ENCODE data around the gene HPSE2.
"Not testable (repeated sequence)": the region's sequence is repeated elsewhere in the genome, so short reads cannot be mapped to it uniquely, and the experiment has no call there.

The HPSE2 gene

GRCh38 chr10:98567391-98568133 is 668.1 kb downstream of the HPSE2 start:
- Histone ChIP-seq H3K9ac (no peak overlapping the region), H3K79me2 (no peaks in the 10 kb centered on the region), H3K4me3 (ENCODE audit: low read depth, low read length) (no peak overlapping the region), H3K27ac (no peak overlapping the region), H3K4me2 (ENCODE audit: low read length) (no peak overlapping the region), H3K4me1 (no peaks in the 10 kb centered on the region), H3K36me3 (ENCODE audit: control insufficient read depth, insufficient read depth, low read length) (no peaks in the 10 kb centered on the region), H2AFZ (no peak overlapping the region), H3K27me3 (ENCODE audit: control insufficient read depth, insufficient read depth, low read length) (no peaks in the 10 kb centered on the region), H3K9me3 (ENCODE audit: control insufficient read depth, low read length) (no peaks in the 10 kb centered on the region)
- no peak for TF ChIP-seq CTCF (IDR thresholded peaks at IDR 0.05)

GRCh38 chr10:98563811-98564210 is 671.8 kb downstream of the HPSE2 start:
- no peak overlapping the region for H3K4me2 ChIP-seq (ENCODE audit: low read length)
- no peaks in the 10 kb centered on the region for H3K9me3 ChIP-seq (ENCODE audit: control insufficient read depth, low read length)
- TF ChIP-seq CTCF (IDR thresholded peaks at IDR 0.05) = no peak
- no peaks in the 10 kb centered on the region for H3K27me3 ChIP-seq (ENCODE audit: control insufficient read depth, insufficient read depth, low read length)
- H3K4me1 ChIP-seq = no peaks in the 10 kb centered on the region
- H3K79me2 ChIP-seq = no peaks in the 10 kb centered on the region
- H2AFZ ChIP-seq = no peak overlapping the region
- H3K27ac ChIP-seq = no peak overlapping the region
- no peaks in the 10 kb centered on the region for H3K36me3 ChIP-seq (ENCODE audit: control insufficient read depth, insufficient read depth, low read length)
- no peak overlapping the region for H3K9ac ChIP-seq
- H3K4me3 ChIP-seq (ENCODE audit: low read depth, low read length) = no peak overlapping the region

GRCh38 chr10:98560565-98560964 is 675.1 kb downstream of the HPSE2 start:
- TF ChIP-seq CTCF (IDR thresholded peaks at IDR 0.05) = no peak
- Histone ChIP-seq H3K4me3 (ENCODE audit: low read depth, low read length) (no peak overlapping the region), H3K36me3 (ENCODE audit: control insufficient read depth, insufficient read depth, low read length) (no peaks in the 10 kb centered on the region), H3K9me3 (ENCODE audit: control insufficient read depth, low read length) (no peaks in the 10 kb centered on the region), H3K27ac (no peak overlapping the region), H3K27me3 (ENCODE audit: control insufficient read depth, insufficient read depth, low read length) (no peaks in the 10 kb centered on the region), H2AFZ (no peak overlapping the region), H3K79me2 (no peaks in the 10 kb centered on the region), H3K9ac (no peak overlapping the region), H3K4me2 (ENCODE audit: low read length) (no peak overlapping the region), H3K4me1 (no peaks in the 10 kb centered on the region)

- H3K4me1 ChIP-seq = no peaks in the 10 kb centered on the region
- no peak overlapping the region for H2AFZ ChIP-seq
- H3K4me2 ChIP-seq (ENCODE audit: low read length) = no peak overlapping the region
- no peaks in the 10 kb centered on the region for H3K79me2 ChIP-seq
- no peaks in the 10 kb centered on the region for H3K36me3 ChIP-seq (ENCODE audit: control insufficient read depth, insufficient read depth, low read length)
- H3K4me3 ChIP-seq (ENCODE audit: low read depth, low read length) = no peak overlapping the region
- no peaks in the 10 kb centered on the region for H3K9me3 ChIP-seq (ENCODE audit: control insufficient read depth, low read length)
- H3K9ac ChIP-seq = no peak overlapping the region
- TF ChIP-seq CTCF (IDR thresholded peaks at IDR 0.05) = no peak
- H3K27me3 ChIP-seq (ENCODE audit: control insufficient read depth, insufficient read depth, low read length) = no peaks in the 10 kb centered on the region
- no peak overlapping the region for H3K27ac ChIP-seq
These were observed 679.6 kb downstream of the HPSE2 start for GRCh38 chr10:98556061-98556460.

GRCh38 chr10:98555021-98555619 is 680.5 kb downstream of the HPSE2 start:
- TF ChIP-seq CTCF (IDR thresholded peaks at IDR 0.05) = no peak
- H3K27ac ChIP-seq = no peak overlapping the region
- no peaks in the 10 kb centered on the region for H3K4me1 ChIP-seq
- H3K4me3 ChIP-seq (ENCODE audit: low read depth, low read length) = no peak overlapping the region
- H3K36me3 ChIP-seq (ENCODE audit: control insufficient read depth, insufficient read depth, low read length) = no peaks in the 10 kb centered on the region
- H3K27me3 ChIP-seq (ENCODE audit: control insufficient read depth, insufficient read depth, low read length) = no peaks in the 10 kb centered on the region
- no peaks in the 10 kb centered on the region for H3K9me3 ChIP-seq (ENCODE audit: control insufficient read depth, low read length)
- no peak overlapping the region for H3K4me2 ChIP-seq (ENCODE audit: low read length)
- H3K9ac ChIP-seq = no peak overlapping the region
- H3K79me2 ChIP-seq = no peaks in the 10 kb centered on the region
- no peak overlapping the region for H2AFZ ChIP-seq

GRCh38 chr10:98541561-98541960 is 694.1 kb downstream of the HPSE2 start:
- H3K4me1 ChIP-seq; H3K9me3 ChIP-seq (ENCODE audit: control insufficient read depth, low read length); H3K79me2 ChIP-seq; H3K27me3 ChIP-seq (ENCODE audit: control insufficient read depth, insufficient read depth, low read length); H3K4me3 ChIP-seq (ENCODE audit: low read depth, low read length); H3K4me2 ChIP-seq (ENCODE audit: low read length); H2AFZ ChIP-seq; H3K27ac ChIP-seq; H3K36me3 ChIP-seq (ENCODE audit: control insufficient read depth, insufficient read depth, low read length); H3K9ac ChIP-seq: not testable (repeated sequence)

Data from parathyroid adenoma (tissue), 2 donors.